Uterus (tissue), 4 donors: ENCODE results near the gene TMEM123. TPM values are rescaled to one million over a fixed set of nuclear protein-coding genes. Genes with fewer than 3 reads are reported as not detected.
A peak's percentile ranks its signal among the peaks of the same experiment; 100 is the strongest.

Source experiments
- DNase-seq, 2 donors: peaks; one replicate each; pipeline ENCODE4 v3.0.0-alpha.2; 2019 to 2020
- H3K27ac ChIP-seq, 2 donors: fragments of 200-600 bp; sonication (generic); 1 replicate in 1 of 2; 2 replicates in 1 of 2; pipeline ENCODE4 v1.5.1; 2016 to 2018
- H3K27me3 ChIP-seq, 2 donors: fragments of 200-600 bp; sonication (generic); one replicate each; pipeline ENCODE4 v1.5.1; 2018 to 2019; ENCODE audit warnings: control low read depth in 1 of 2
- H3K36me3 ChIP-seq, 2 donors: fragments of 200-600 bp; sonication (generic); one replicate each; pipeline ENCODE4 v1.5.1; 2019; ENCODE audit warnings: control low read depth in 1 of 2
- H3K4me1 ChIP-seq, 2 donors: fragments of 200-600 bp; sonication (generic); one replicate each; pipeline ENCODE4 v1.5.1; 2018 to 2019; ENCODE audit warnings: control low read depth in 1 of 2
- H3K4me3 ChIP-seq, 2 donors: fragments of 200-600 bp; sonication (generic); 1 replicate in 1 of 2; 2 replicates in 1 of 2; pipeline ENCODE4 v1.5.1; 2018 to 2019; ENCODE audit warnings: mild to moderate bottlenecking in 1 of 2
- H3K9me3 ChIP-seq, 2 donors: fragments of 200-600 bp; sonication (generic); one replicate each; pipeline ENCODE4 v1.5.1; 2019; ENCODE audit warnings: control low read depth in 1 of 2
- POLR2A ChIP-seq, 2 donors: fragments of 450-650 bp; IDR thresholded peaks; one replicate each; pipeline ENCODE4 v1.6.1; 2016; ENCODE audit warnings: antibody characterized with exemption in 2 of 2, mild to moderate bottlenecking in 1 of 2, moderate library complexity in 1 of 2
- intact Hi-C: fragments of 100-400 bp; cut with DNase I; formaldehyde crosslinking; loops from one replicate; pipeline ENCODE4 v1.15.1; 2023; ENCODE audit warnings: low total_unique reads
- total RNA-seq, 4 donors: library from RNA; depleted of rRNA in 3 of 4; stranded (reverse); fragments of >200 nt in 3 of 4; gene quantifications; one replicate each; pipeline versions ENCODE4 v1.1.0 to v1.2.4, GENCODE V29; 2014 to 2023
- TF ChIP-seq, protein P1 (sequence below), 4 experiments: fragments of 200-600 bp in 2 of 4; fragments of 450-650 bp in 2 of 4; sonication (generic) in 2 of 4; IDR thresholded peaks; one replicate each; pipeline ENCODE4 v1.5.1; 2016 to 2019; ENCODE audit warnings: antibody characterized with exemption in 4 of 4, mild to moderate bottlenecking in 2 of 4, moderate library complexity in 1 of 4
- donor health status: DM: yes; HTN: yes; CAD: no.

Gene TMEM123
- total RNA-seq, 4 donors from 2014 or later, result 187 to 522 (median 260) TPM

DNA sequence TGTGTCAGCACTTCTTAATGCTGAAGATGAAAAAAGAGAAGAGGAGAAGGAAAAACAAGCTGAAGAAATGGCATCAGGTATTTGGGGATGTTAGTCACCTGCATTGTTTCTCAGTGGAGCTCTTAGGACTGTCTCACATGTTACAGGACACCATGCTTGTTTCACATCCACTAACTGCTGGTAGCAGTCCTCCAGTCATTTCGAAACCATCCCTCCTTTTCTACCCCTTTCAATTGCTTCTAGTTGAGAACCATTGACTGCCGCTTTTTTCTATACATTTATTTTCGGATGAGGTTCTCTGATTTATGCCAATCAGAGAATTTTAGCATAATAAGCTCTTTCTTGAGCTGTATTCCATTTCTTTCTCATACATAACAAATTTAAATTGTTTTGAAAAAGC, 84.1 kb downstream of the TMEM123 start:
- Histone ChIP-seq H3K4me3 (no peak overlapping the region), H3K36me3 (no peaks in the 10 kb centered on the region), H3K27ac (no peak overlapping the region), H3K27me3 (no peaks in the 10 kb centered on the region), H3K9me3 (no peaks in the 10 kb centered on the region), H3K4me1 (no peaks in the 10 kb centered on the region)
- no peak for TF ChIP-seq POLR2A (IDR thresholded peaks at IDR 0.05)
- TF ChIP-seq, protein P1, sequence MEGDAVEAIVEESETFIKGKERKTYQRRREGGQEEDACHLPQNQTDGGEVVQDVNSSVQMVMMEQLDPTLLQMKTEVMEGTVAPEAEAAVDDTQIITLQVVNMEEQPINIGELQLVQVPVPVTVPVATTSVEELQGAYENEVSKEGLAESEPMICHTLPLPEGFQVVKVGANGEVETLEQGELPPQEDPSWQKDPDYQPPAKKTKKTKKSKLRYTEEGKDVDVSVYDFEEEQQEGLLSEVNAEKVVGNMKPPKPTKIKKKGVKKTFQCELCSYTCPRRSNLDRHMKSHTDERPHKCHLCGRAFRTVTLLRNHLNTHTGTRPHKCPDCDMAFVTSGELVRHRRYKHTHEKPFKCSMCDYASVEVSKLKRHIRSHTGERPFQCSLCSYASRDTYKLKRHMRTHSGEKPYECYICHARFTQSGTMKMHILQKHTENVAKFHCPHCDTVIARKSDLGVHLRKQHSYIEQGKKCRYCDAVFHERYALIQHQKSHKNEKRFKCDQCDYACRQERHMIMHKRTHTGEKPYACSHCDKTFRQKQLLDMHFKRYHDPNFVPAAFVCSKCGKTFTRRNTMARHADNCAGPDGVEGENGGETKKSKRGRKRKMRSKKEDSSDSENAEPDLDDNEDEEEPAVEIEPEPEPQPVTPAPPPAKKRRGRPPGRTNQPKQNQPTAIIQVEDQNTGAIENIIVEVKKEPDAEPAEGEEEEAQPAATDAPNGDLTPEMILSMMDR (IDR thresholded peaks at IDR 0.05), result no peak
- no peak for DNase-seq
- intact Hi-C loops, result no loop called here

- peak overlapping the region in 1 of 2 donors; percentile 50 for H3K27ac ChIP-seq
- no peaks in the 10 kb centered on the region for H3K27me3 ChIP-seq
- no peaks in the 10 kb centered on the region for H3K36me3 ChIP-seq
- intact Hi-C loops, result no loop called here
- no peaks in the 10 kb centered on the region for H3K9me3 ChIP-seq
- TF ChIP-seq POLR2A (IDR thresholded peaks at IDR 0.05), result no peak
- TF ChIP-seq, protein P1 (IDR thresholded peaks at IDR 0.05), result peak in 1 of 4 experiments; percentile 32
- H3K4me1 ChIP-seq, result no peaks in the 10 kb centered on the region
- DNase-seq, result no peak
- no peak overlapping the region for H3K4me3 ChIP-seq
These were observed 85.2 kb downstream of the TMEM123 start for GRCh38 chr11:102367364-102367763.

DNA sequence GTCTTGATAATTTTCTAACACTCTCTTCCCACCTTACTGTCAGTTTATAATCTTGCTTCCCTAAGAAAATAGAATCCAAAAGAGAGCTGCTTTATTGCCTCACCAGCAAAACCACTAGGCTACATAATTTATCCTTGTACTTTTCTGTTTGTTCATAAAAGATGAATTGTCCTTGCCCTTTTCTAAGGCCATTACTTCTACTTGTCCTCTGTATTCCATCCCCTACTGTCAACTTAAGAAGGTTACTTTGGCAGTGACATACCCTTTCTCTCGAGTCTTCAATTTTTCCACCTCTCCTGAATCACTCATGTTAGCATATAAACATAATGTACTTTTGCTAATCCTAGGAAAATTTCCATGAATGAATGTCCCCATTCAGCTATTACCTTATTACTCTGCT, 87.6 kb downstream of the TMEM123 start:
- Histone ChIP-seq H3K36me3 (no peaks in the 10 kb centered on the region), H3K27me3 (no peaks in the 10 kb centered on the region), H3K9me3 (no peaks in the 10 kb centered on the region), H3K4me3 (no peak overlapping the region), H3K27ac (no peak overlapping the region), H3K4me1 (no peaks in the 10 kb centered on the region)
- intact Hi-C loops, result no loop called here
- DNase-seq, result no peak
- TF ChIP-seq, protein P1 (IDR thresholded peaks at IDR 0.05), result no peak
- no peak for TF ChIP-seq POLR2A (IDR thresholded peaks at IDR 0.05)

DNA sequence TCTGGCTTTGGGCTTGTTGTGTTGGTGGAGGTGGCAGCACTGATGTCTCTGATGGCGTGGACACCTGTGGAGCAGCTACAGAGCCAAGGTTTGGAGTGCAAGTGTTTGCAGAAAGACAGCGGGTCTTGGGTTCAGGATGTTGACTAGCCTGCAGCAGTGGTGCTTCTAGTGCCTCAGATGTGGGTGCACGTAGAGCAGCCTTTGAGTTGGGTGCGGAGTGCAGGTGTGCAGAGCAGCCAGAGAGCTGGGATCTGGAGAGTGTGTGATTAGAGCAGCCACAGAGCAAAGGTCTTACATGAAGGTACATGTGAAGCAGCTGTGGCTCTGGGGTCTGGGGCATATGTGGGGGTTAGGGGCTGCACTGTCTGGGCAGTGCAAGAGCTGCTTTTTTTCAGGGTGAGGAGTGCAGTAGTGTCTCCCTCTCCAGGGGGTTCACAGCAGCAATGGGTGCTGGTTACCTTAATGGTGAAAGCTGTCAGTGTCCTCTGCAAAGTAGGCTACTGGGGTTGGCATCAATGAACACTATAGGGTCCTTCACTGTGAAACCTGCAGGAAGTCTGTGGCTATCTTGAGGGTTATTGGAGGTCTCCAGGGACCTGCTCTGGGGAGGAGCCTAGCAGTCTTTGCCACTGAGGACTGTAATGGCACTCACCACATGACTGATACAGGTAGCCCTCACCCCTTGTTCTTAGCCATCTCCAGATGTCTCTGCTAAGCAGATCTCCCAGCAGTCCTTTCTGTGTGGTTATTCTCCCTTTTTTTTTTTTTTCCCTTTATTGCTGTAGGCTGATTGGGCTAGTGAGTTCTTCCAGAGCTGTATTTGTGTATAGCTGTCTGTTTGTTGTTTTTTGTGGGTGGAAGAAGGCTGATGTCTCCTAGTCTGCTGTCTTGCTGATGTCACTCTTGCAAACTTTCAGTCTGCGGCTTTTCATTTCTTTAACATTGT, 91.2 kb downstream of the TMEM123 start:
- Histone ChIP-seq H3K27ac (no peak overlapping the region), H3K4me1 (no peaks in the 10 kb centered on the region), H3K4me3 (no peak overlapping the region), H3K27me3 (no peaks in the 10 kb centered on the region), H3K36me3 (no peaks in the 10 kb centered on the region), H3K9me3 (no peaks in the 10 kb centered on the region)
- DNase-seq, result no peak
- intact Hi-C loops, result no loop called here
- TF ChIP-seq, protein P1 (IDR thresholded peaks at IDR 0.05), result no peak
- TF ChIP-seq POLR2A (IDR thresholded peaks at IDR 0.05), result no peak

DNA sequence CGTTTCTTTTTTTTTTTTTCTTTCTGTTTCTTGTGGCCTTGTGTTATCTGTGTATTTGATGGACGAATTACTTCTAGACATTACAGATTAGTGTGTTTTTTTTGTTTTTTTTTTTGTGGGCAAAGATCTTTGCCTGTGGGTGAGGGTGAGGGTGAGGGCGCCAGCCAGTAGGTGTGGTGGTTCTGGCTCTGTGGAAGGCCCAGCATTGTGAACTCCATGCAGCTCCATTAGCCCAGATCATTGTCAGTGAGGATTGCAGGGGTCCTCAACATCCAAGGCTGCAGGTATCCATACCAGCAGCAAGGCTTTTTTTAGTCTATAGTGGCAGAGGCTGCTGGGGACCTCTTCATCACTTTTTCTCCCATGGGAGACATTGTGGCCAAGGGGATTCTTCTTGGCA, 91.9 kb downstream of the TMEM123 start:
- peaks cover 0 to 2% of the 10 kb centered on the region in 2 donors for H3K9me3 ChIP-seq
- TF ChIP-seq, protein P1 (IDR thresholded peaks at IDR 0.05), result no peak
- no peak for TF ChIP-seq POLR2A (IDR thresholded peaks at IDR 0.05)
- no peaks in the 10 kb centered on the region for H3K27me3 ChIP-seq
- no peaks in the 10 kb centered on the region for H3K36me3 ChIP-seq
- no peak overlapping the region for H3K4me3 ChIP-seq
- H3K27ac ChIP-seq, result no peak overlapping the region
- no peak for DNase-seq
- intact Hi-C loops, result no loop called here
- H3K4me1 ChIP-seq, result no peaks in the 10 kb centered on the region
